Caco-2 (cell line): ENCODE results near the gene HIVEP1. TPM values are rescaled to one million over a fixed set of nuclear protein-coding genes. Genes with fewer than 3 reads are reported as not detected.

Experiments used
- BruUV-seq: library from RNA; stranded (reverse); fragments of 400-500 nt; replicated peaks from 2 replicates; lab custom pipeline; 2021; lab: Mats Ljungman, UMichigan
- CTCF ChIA-PET: fragments of 300-600 bp; sonication (Branson Sonifier 250); formaldehyde crosslinking; loops from one replicate; lab custom pipeline; 2022; ENCODE audit warnings: antibody characterized with exemption; lab: Charles Lee
- POLR2A ChIA-PET: fragments of 300-600 bp; sonication (Branson Sonifier 250); formaldehyde crosslinking; loops from one replicate; lab custom pipeline; 2022; ENCODE audit warnings: antibody characterized with exemption; lab: Charles Lee
- DNase-seq, 2 experiments: peaks; one replicate each; pipeline versions ENCODE4 v3.0.0 to v3.0.0-alpha.2; 2020 to 2022
- H3K27me3 ChIP-seq: replicated peaks from 2 replicates; pipeline ENCODE4 v1.6.0; 2011; ENCODE audit warnings: low read length; ENCODE audit not compliant: control insufficient read depth, insufficient read depth
- H3K36me3 ChIP-seq: 2 replicates; pipeline ENCODE4 v1.5.1; 2011; ENCODE audit warnings: low read length; ENCODE audit not compliant: control insufficient read depth, insufficient read depth
- H3K4me1 ChIP-seq: fragments of 250-450 bp; sonication (Bioruptor Pico); 2 replicates; pipeline ENCODE4 v1.5.1; 2020; ENCODE audit warnings: mild to moderate bottlenecking
- H3K4me3 ChIP-seq: 2 replicates; pipeline ENCODE4 v1.5.1; 2011; ENCODE audit warnings: low read depth, mild to moderate bottlenecking, control low read depth, low read length
- H3K9me3 ChIP-seq: fragments of 250-450 bp; sonication (Bioruptor Pico); 2 replicates; pipeline ENCODE4 v1.5.1; 2020; ENCODE audit warnings: mild to moderate bottlenecking, moderate library complexity
- H3K27ac Mint-ChIP-seq: one replicate; pipeline ENCODE4 v1.8.0; 2022; ENCODE audit warnings: mixed read lengths; ENCODE audit not compliant: unreplicated experiment
- H3K27me3 Mint-ChIP-seq: one replicate; pipeline ENCODE4 v1.8.0; 2022; ENCODE audit warnings: mixed read lengths; ENCODE audit not compliant: insufficient read depth, unreplicated experiment
- H3K36me3 Mint-ChIP-seq: one replicate; pipeline ENCODE4 v1.8.0; 2022; ENCODE audit warnings: mild to moderate bottlenecking, mixed read lengths; ENCODE audit not compliant: insufficient read depth, unreplicated experiment
- H3K4me1 Mint-ChIP-seq: one replicate; pipeline ENCODE4 v1.8.0; 2022; ENCODE audit warnings: low read depth, mixed read lengths; ENCODE audit not compliant: unreplicated experiment
- H3K4me3 Mint-ChIP-seq: one replicate; pipeline ENCODE4 v1.8.0; 2022; ENCODE audit warnings: mild to moderate bottlenecking, moderate library complexity, mixed read lengths; ENCODE audit not compliant: unreplicated experiment
- H3K9me3 Mint-ChIP-seq: one replicate; pipeline ENCODE4 v1.8.0; 2022; ENCODE audit warnings: mixed read lengths; ENCODE audit not compliant: unreplicated experiment
- CTCF ChIP-seq, 2 experiments: fragments of 200-600 bp in 1 of 2; IDR thresholded peaks; 1 replicate in 1 of 2; 2 replicates in 1 of 2; pipeline versions ENCODE4 v1.5.1 to v1.8.0; 2011 to 2022; ENCODE audit warnings: antibody characterized with exemption in 1 of 2, control low read depth in 1 of 2, inconsistent platforms in 1 of 2, low read depth in 1 of 2, low read length in 1 of 2, mild to moderate bottlenecking in 1 of 2, moderate library complexity in 1 of 2; ENCODE audit not compliant: insufficient read depth in 1 of 2, severe bottlenecking in 1 of 2, unreplicated experiment in 1 of 2
- intact Hi-C: fragments of 100-400 bp; cut with micrococcal nuclease; formaldehyde crosslinking; loops from one replicate; pipeline ENCODE4 v1.10.0; 2022; ENCODE audit not compliant: unreplicated experiment
- total RNA-seq: library from RNA; stranded (reverse); gene quantifications from 2 replicates; pipeline ENCODE4 v1.2.3, GENCODE V29; 2022

Gene HIVEP1
- total RNA-seq, 1 experiment from 2014 or later, result 22.8 TPM

GRCh38 chr6:12013307-12013719 is 1.2 kb downstream of the HIVEP1 start:
- no peaks in the 10 kb centered on the region for H3K27me3 Mint-ChIP-seq
- no peak for DNase-seq
- TSS peak; percentile 24 for BruUV-seq
- H3K4me1 Mint-ChIP-seq, result no peaks in the 10 kb centered on the region
- H3K4me3 Mint-ChIP-seq, result peak overlapping the region; percentile 84
- H3K36me3 ChIP-seq, result no peaks in the 10 kb centered on the region; the same call in 1 of the 2 replicates
- TF ChIP-seq CTCF (IDR thresholded peaks at IDR 0.05; ENCODE audit: insufficient read depth in 1 of 2, low read depth in 1 of 2, low read length in 1 of 2, severe bottlenecking in 1 of 2, unreplicated experiment in 1 of 2), result no peak
- H3K27ac Mint-ChIP-seq, result peak overlapping the region; percentile 62
- no peaks in the 10 kb centered on the region for H3K9me3 ChIP-seq
- H3K9me3 Mint-ChIP-seq, result no peaks in the 10 kb centered on the region
- H3K4me1 ChIP-seq, result peaks cover 16% of the 10 kb centered on the region; the same call in 1 of the 2 replicates
- CTCF ChIA-PET, result no interaction called here
- intact Hi-C loops, result loop anchor here (2.0 kb wide), 1 partner anchor 359 kb away; no protein-coding TSS in a partner anchor
- H3K36me3 Mint-ChIP-seq, result peaks cover 33% of the 10 kb centered on the region
- H3K4me3 ChIP-seq, result peak overlapping the region; percentile 59
- H3K27me3 ChIP-seq, result no peaks in the 10 kb centered on the region
- POLR2A ChIA-PET, result no interaction called here

GRCh38 chr6:12014027-12014872 is 2.1 kb downstream of the HIVEP1 start:
- Mint-ChIP-seq H3K9me3 (no peaks in the 10 kb centered on the region), H3K27me3 (no peaks in the 10 kb centered on the region), H3K4me3 (peak overlapping the region; percentile 84), H3K4me1 (no peaks in the 10 kb centered on the region), H3K36me3 (peaks cover 27% of the 10 kb centered on the region), H3K27ac (no peak overlapping the region)
- no peak for TF ChIP-seq CTCF (IDR thresholded peaks at IDR 0.05; ENCODE audit: insufficient read depth in 1 of 2, low read depth in 1 of 2, low read length in 1 of 2, severe bottlenecking in 1 of 2, unreplicated experiment in 1 of 2)
- H3K27me3 ChIP-seq, result no peaks in the 10 kb centered on the region
- H3K36me3 ChIP-seq, result no peaks in the 10 kb centered on the region; the same call in 1 of the 2 replicates
- H3K9me3 ChIP-seq, result no peaks in the 10 kb centered on the region
- H3K4me3 ChIP-seq, result no peak overlapping the region
- DNase-seq, result no peak
- H3K4me1 ChIP-seq, result peaks cover 16% of the 10 kb centered on the region; the same call in 1 of the 2 replicates
- intact Hi-C loops, result no loop called here
- ChIA-PET CTCF (no interaction called here), POLR2A (interaction anchor here (0.6 kb wide), 1 partner anchor 252 kb away, joined by 3 read pairs; no protein-coding TSS in a partner anchor)
- no TSS peak for BruUV-seq

- no peak for DNase-seq
- Histone ChIP-seq H3K4me3 (no peak overlapping the region), H3K9me3 (no peaks in the 10 kb centered on the region), H3K36me3 (no peaks in the 10 kb centered on the region; the same call in 1 of the 2 replicates), H3K27me3 (no peaks in the 10 kb centered on the region), H3K4me1 (peaks cover 14% of the 10 kb centered on the region; the same call in 1 of the 2 replicates)
- H3K4me3 Mint-ChIP-seq, result no peak overlapping the region
- H3K27ac Mint-ChIP-seq, result no peak overlapping the region
- TF ChIP-seq CTCF (IDR thresholded peaks at IDR 0.05; ENCODE audit: insufficient read depth in 1 of 2, low read depth in 1 of 2, low read length in 1 of 2, severe bottlenecking in 1 of 2, unreplicated experiment in 1 of 2), result no peak
- no peaks in the 10 kb centered on the region for H3K27me3 Mint-ChIP-seq
- intact Hi-C loops, result no loop called here
- ChIA-PET CTCF (no interaction called here), POLR2A (no interaction called here)
- H3K36me3 Mint-ChIP-seq, result peaks cover 27% of the 10 kb centered on the region
- BruUV-seq, result no TSS peak
- H3K9me3 Mint-ChIP-seq, result no peaks in the 10 kb centered on the region
- no peaks in the 10 kb centered on the region for H3K4me1 Mint-ChIP-seq
These were observed 2.7 kb downstream of the HIVEP1 start for GRCh38 chr6:12014873-12015149.
